Mucosa of stomach (tissue), 1 donor: Measurements from ENCODE around the gene FOXC2.
"Not testable (repeated sequence)": the region's sequence is repeated elsewhere in the genome, so short reads cannot be mapped to it uniquely, and the experiment has no call there.

Experiments used
- H3K27me3 ChIP-seq: one replicate; pipeline ENCODE4 v1.7.0; 2013; ENCODE audit warnings: mild to moderate bottlenecking, low read length; ENCODE audit not compliant: control insufficient read depth, insufficient read depth
- H3K36me3 ChIP-seq: one replicate; pipeline ENCODE4 v1.7.0; 2013; ENCODE audit warnings: low read length; ENCODE audit not compliant: control insufficient read depth, insufficient read depth
- H3K4me1 ChIP-seq: one replicate; pipeline ENCODE4 v1.7.0; 2013; ENCODE audit warnings: mild to moderate bottlenecking, low read length; ENCODE audit not compliant: control insufficient read depth, insufficient read depth
- H3K4me3 ChIP-seq: one replicate; pipeline ENCODE4 v1.7.0; 2013; ENCODE audit warnings: low read length
- H3K9ac ChIP-seq: one replicate; pipeline ENCODE4 v1.7.0; 2013; ENCODE audit warnings: mild to moderate bottlenecking, low read length, moderate library complexity
- H3K9me3 ChIP-seq: one replicate; pipeline ENCODE4 v1.7.0; 2013; ENCODE audit warnings: mild to moderate bottlenecking, low read length, moderate library complexity; ENCODE audit not compliant: control insufficient read depth
- donor health status: Pancreatic carcinoma.

The FOXC2 gene

GRCh38 chr16:86580063-86580790, 13.6 kb downstream of the FOXC2 start:
- no peaks in the 10 kb centered on the region for H3K36me3 ChIP-seq
- H3K4me3 ChIP-seq = no peak overlapping the region
- H3K27me3 ChIP-seq = peaks cover 82% of the 10 kb centered on the region
- no peaks in the 10 kb centered on the region for H3K9me3 ChIP-seq
- peaks cover 15% of the 10 kb centered on the region for H3K4me1 ChIP-seq
- H3K9ac ChIP-seq = no peak overlapping the region

GRCh38 chr16:86580791-86581170, 14.2 kb downstream of the FOXC2 start:
- no peaks in the 10 kb centered on the region for H3K36me3 ChIP-seq
- H3K9me3 ChIP-seq = no peaks in the 10 kb centered on the region
- H3K4me1 ChIP-seq = peaks cover 10% of the 10 kb centered on the region
- no peak overlapping the region for H3K4me3 ChIP-seq
- H3K27me3 ChIP-seq = peaks cover 80% of the 10 kb centered on the region
- no peak overlapping the region for H3K9ac ChIP-seq

GRCh38 chr16:86581458-86581857, 14.8 kb downstream of the FOXC2 start:
- Histone ChIP-seq H3K4me3 (no peak overlapping the region), H3K27me3 (peaks cover 75% of the 10 kb centered on the region), H3K36me3 (no peaks in the 10 kb centered on the region), H3K9me3 (no peaks in the 10 kb centered on the region), H3K9ac (no peak overlapping the region), H3K4me1 (peaks cover 3% of the 10 kb centered on the region)

- Histone ChIP-seq H3K4me3 (no peak overlapping the region), H3K36me3 (no peaks in the 10 kb centered on the region), H3K4me1 (no peaks in the 10 kb centered on the region), H3K9ac (no peak overlapping the region), H3K27me3 (peaks cover 54% of the 10 kb centered on the region), H3K9me3 (no peaks in the 10 kb centered on the region)
These were observed 17.5 kb downstream of the FOXC2 start for GRCh38 chr16:86584071-86584685.

- Histone ChIP-seq H3K27me3 (peaks cover 49% of the 10 kb centered on the region), H3K9me3 (no peaks in the 10 kb centered on the region), H3K36me3 (no peaks in the 10 kb centered on the region), H3K4me3 (no peak overlapping the region), H3K4me1 (peaks cover 6% of the 10 kb centered on the region), H3K9ac (no peak overlapping the region)
These were observed 18.4 kb downstream of the FOXC2 start for GRCh38 chr16:86584726-86585721.

- no peak overlapping the region for H3K9ac ChIP-seq
These were observed 19.4 kb downstream of the FOXC2 start for GRCh38 chr16:86585821-86586611.

GRCh38 chr16:86587487-86587886, 20.9 kb downstream of the FOXC2 start:
- H3K4me3 ChIP-seq = no peak overlapping the region
- H3K9me3 ChIP-seq = no peaks in the 10 kb centered on the region
- H3K9ac ChIP-seq = no peak overlapping the region
- H3K27me3 ChIP-seq = peaks cover 37% of the 10 kb centered on the region
- peaks cover 12% of the 10 kb centered on the region for H3K4me1 ChIP-seq
- H3K36me3 ChIP-seq = no peaks in the 10 kb centered on the region

More at GRCh38 chr16:86585821-86586611, 19.4 kb downstream of the FOXC2 start:
- Histone ChIP-seq H3K36me3 (no peaks in the 10 kb centered on the region), H3K4me1 (peaks cover 12% of the 10 kb centered on the region), H3K9me3 (no peaks in the 10 kb centered on the region), H3K4me3 (no peak overlapping the region), H3K27me3 (peaks cover 39% of the 10 kb centered on the region)

- Histone ChIP-seq H3K27me3 (peaks cover 39% of the 10 kb centered on the region), H3K4me1 (peaks cover 12% of the 10 kb centered on the region)
- H3K4me3 ChIP-seq, H3K9ac ChIP-seq, H3K36me3 ChIP-seq, H3K9me3 ChIP-seq: not testable (repeated sequence)
These were observed 21.3 kb downstream of the FOXC2 start for GRCh38 chr16:86587955-86588354.

GRCh38 chr16:86590501-86591144, 24.0 kb downstream of the FOXC2 start:
- peaks cover 12% of the 10 kb centered on the region for H3K4me1 ChIP-seq
- H3K4me3 ChIP-seq = no peak overlapping the region
- no peak overlapping the region for H3K9ac ChIP-seq
- peaks cover 32% of the 10 kb centered on the region for H3K27me3 ChIP-seq
- H3K9me3 ChIP-seq = no peaks in the 10 kb centered on the region
- no peaks in the 10 kb centered on the region for H3K36me3 ChIP-seq

- Histone ChIP-seq H3K4me1 (peaks cover 12% of the 10 kb centered on the region), H3K9ac (no peak overlapping the region), H3K9me3 (no peaks in the 10 kb centered on the region), H3K36me3 (no peaks in the 10 kb centered on the region), H3K27me3 (peaks cover 38% of the 10 kb centered on the region), H3K4me3 (no peak overlapping the region)
These were observed 24.6 kb downstream of the FOXC2 start for GRCh38 chr16:86591270-86591669.
